Spleen (tissue), 7 donors: ENCODE measurements around the gene RERE.

ENCODE experiments used
- CTCF ChIP-seq, 11 experiments: fragments of 200-600 bp in 7 of 11; fragments of 450-650 bp in 4 of 11; sonication (generic) in 4 of 11; IDR thresholded peaks in 8 of 11; conservative IDR thresholded peaks in 3 of 11; 1 replicate in 7 of 11; 2 replicates in 4 of 11; pipeline versions ENCODE4 v1.4.0 to v1.8.0; 2016 to 2021; ENCODE audit warnings: antibody characterized with exemption in 11 of 11, inconsistent platforms in 4 of 11, mild to moderate bottlenecking in 1 of 11
- POLR2A ChIP-seq, 3 donors: fragments of 450-650 bp; IDR thresholded peaks; one replicate each; pipeline ENCODE4 v1.5.1; 2017; ENCODE audit warnings: antibody characterized with exemption in 3 of 3, mild to moderate bottlenecking in 1 of 3
- POLR2AphosphoS5 ChIP-seq, 3 donors: sonication (generic); formaldehyde crosslinking; IDR thresholded peaks; one replicate each; pipeline ENCODE4 v1.5.1; 2017; ENCODE audit warnings: antibody characterized with exemption in 3 of 3
- donor health status: DM: no; HTN: no; CAD: no; lungs with moderate emphysema.
- donor health status: DM: no; HTN: no; CAD: no.
- donor health status: DM: no; HTN: no; CAD: no.

GRCh38 chr1:8456308-8456912 is 361.0 kb downstream of the RERE start:
- TF ChIP-seq CTCF (IDR thresholded peaks at IDR 0.05 in 8 of 11, conservative IDR thresholded peaks at IDR 0.05 in 3 of 11): no peak
- TF ChIP-seq POLR2A (IDR thresholded peaks at IDR 0.05): no peak
- no peak for TF ChIP-seq POLR2AphosphoS5 (IDR thresholded peaks at IDR 0.05)
